DND-41 (cell line): ENCODE results near the gene UBE2D2.
A peak's percentile ranks its signal among the peaks of the same experiment; 100 is the strongest.

Experiments used
- ATAC-seq: fragments of 200-7000 bp; cut with Tn5 transposase; 3 replicates; pipeline ENCODE4 v1.9.1; 2021; ENCODE audit warnings: low read depth; ENCODE audit not compliant: insufficient read depth
- DNase-seq: peaks from one replicate; pipeline ENCODE4 v3.0.0-alpha.2; 2020
- H2AFZ ChIP-seq: 2 replicates; pipeline ENCODE4 v1.6.0; 2012; ENCODE audit warnings: low read depth, low read length
- H3K27ac ChIP-seq: 2 replicates; pipeline ENCODE4 v1.5.1; 2012; ENCODE audit warnings: low read length, inconsistent platforms
- H3K27me3 ChIP-seq: fragments of 200-600 bp; sonication (generic); 2 replicates; pipeline ENCODE4 v1.6.0; 2012; ENCODE audit warnings: low read length, mild to moderate bottlenecking, inconsistent platforms; ENCODE audit not compliant: insufficient read depth, poor library complexity
- H3K36me3 ChIP-seq: 2 replicates; pipeline ENCODE4 v1.5.1; 2012; ENCODE audit warnings: low read length, inconsistent platforms; ENCODE audit not compliant: insufficient read depth
- H3K4me1 ChIP-seq: 2 replicates; pipeline ENCODE4 v1.5.1; 2012; ENCODE audit warnings: mild to moderate bottlenecking, low read length; ENCODE audit not compliant: insufficient read depth
- H3K4me2 ChIP-seq: 2 replicates; pipeline ENCODE4 v1.6.0; 2012; ENCODE audit warnings: mild to moderate bottlenecking, moderate library complexity, low read length, inconsistent platforms; ENCODE audit not compliant: insufficient read depth
- H3K4me3 ChIP-seq, 2 experiments: fragments of 200-600 bp in 1 of 2; shearing (Covaris generic) in 1 of 2; 2 replicates each; pipeline ENCODE4 v1.5.1; 2012 to 2016; ENCODE audit warnings: inconsistent platforms in 2 of 2, low read length in 2 of 2, mild to moderate bottlenecking in 2 of 2, low read depth in 1 of 2, moderate library complexity in 1 of 2
- H3K79me2 ChIP-seq: 2 replicates; pipeline ENCODE4 v1.6.0; 2012; ENCODE audit warnings: low read length, inconsistent platforms; ENCODE audit not compliant: insufficient read depth
- H3K9ac ChIP-seq: 2 replicates; pipeline ENCODE4 v1.6.0; 2012; ENCODE audit warnings: low read depth, mild to moderate bottlenecking, inconsistent platforms, low read length, moderate library complexity
- H3K9me3 ChIP-seq: 2 replicates; pipeline ENCODE4 v1.5.1; 2012; ENCODE audit warnings: low read length, moderate library complexity, mild to moderate bottlenecking, inconsistent platforms; ENCODE audit not compliant: insufficient read depth, severe bottlenecking
- H4K20me1 ChIP-seq: 2 replicates; pipeline ENCODE4 v1.6.0; 2012; ENCODE audit warnings: low read length; ENCODE audit not compliant: insufficient read depth
- EZH2 ChIP-seq: IDR thresholded peaks from 3 replicates; pipeline ENCODE4 v1.6.1; 2012; ENCODE audit warnings: borderline replicate concordance, low read depth, mild to moderate bottlenecking, moderate library complexity, low read length, inconsistent platforms; ENCODE audit not compliant: severe bottlenecking
- TF ChIP-seq, protein P1 (sequence below): IDR thresholded peaks from 2 replicates; pipeline ENCODE4 v1.5.1; 2012; ENCODE audit warnings: borderline replicate concordance, low read length, moderate library complexity, mild to moderate bottlenecking; ENCODE audit not compliant: poor library complexity, severe bottlenecking; ENCODE audit errors: extremely low read depth

Gene UBE2D2

DNA sequence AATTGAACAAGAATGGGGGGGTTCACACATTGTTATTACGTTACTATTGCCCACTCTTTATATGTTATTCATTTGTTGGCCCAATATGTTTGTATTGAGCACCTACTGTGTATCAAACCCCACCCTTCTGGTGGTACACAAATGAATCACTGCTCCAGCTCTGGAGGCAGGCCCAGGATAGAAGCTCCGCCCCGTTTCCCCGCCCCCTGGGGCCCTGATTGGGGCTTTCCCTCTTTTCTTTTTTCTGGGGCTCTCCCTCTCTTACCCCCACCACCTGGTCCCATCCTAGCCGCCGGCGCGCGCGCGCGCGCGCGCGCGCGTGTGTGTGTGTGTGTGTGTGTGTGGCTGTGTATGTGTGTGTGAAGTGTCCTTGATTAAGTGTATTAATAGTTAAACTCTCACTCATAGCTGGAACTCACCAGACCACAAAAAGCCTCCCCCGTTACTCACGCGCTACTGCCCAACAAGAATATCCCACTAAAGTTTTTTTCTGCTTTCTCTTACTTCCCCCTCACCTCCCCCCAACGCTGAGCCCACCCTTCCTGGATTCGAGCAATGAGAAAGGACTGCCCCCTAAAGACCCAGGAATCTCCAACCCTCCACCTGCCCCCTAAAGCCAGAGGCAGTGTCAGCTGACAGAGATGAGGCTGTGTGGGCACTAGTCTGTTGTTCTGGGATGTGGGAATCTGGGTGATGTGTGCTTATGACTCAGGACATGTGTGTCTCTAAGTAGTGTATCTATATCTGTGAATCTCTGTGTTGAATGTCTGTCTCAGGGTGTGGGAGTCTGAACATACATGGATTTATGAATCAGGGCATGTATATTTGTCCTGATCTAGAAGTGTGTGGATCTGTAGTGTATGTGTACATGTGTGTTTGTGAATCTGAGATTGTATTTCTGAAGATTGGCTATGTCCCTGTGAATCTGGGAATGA lies 91.0 kb downstream of the UBE2D2 start:
- Histone ChIP-seq H3K9me3 (no peaks in the 10 kb centered on the region), H3K27ac (peak overlapping the region; percentile 14), H3K4me1 (peaks cover 71% of the 10 kb centered on the region), H3K36me3 (no peaks in the 10 kb centered on the region), H3K4me3 (peak overlapping the region in 1 of 2 experiments; percentile 33; a peak in 1 of 4 replicates), H3K4me2 (peak overlapping the region; percentile 78), H3K27me3 (peaks cover 26% of the 10 kb centered on the region), H3K79me2 (peaks cover 83% of the 10 kb centered on the region), H2AFZ (no peak overlapping the region), H3K9ac (no peak overlapping the region), H4K20me1 (peaks cover 60% of the 10 kb centered on the region)
- TF ChIP-seq, protein P1, sequence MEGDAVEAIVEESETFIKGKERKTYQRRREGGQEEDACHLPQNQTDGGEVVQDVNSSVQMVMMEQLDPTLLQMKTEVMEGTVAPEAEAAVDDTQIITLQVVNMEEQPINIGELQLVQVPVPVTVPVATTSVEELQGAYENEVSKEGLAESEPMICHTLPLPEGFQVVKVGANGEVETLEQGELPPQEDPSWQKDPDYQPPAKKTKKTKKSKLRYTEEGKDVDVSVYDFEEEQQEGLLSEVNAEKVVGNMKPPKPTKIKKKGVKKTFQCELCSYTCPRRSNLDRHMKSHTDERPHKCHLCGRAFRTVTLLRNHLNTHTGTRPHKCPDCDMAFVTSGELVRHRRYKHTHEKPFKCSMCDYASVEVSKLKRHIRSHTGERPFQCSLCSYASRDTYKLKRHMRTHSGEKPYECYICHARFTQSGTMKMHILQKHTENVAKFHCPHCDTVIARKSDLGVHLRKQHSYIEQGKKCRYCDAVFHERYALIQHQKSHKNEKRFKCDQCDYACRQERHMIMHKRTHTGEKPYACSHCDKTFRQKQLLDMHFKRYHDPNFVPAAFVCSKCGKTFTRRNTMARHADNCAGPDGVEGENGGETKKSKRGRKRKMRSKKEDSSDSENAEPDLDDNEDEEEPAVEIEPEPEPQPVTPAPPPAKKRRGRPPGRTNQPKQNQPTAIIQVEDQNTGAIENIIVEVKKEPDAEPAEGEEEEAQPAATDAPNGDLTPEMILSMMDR, result no peak
- TF ChIP-seq EZH2, result no peak
- DNase-seq (peak; percentile 91), ATAC-seq (peak; percentile 57)

DNA sequence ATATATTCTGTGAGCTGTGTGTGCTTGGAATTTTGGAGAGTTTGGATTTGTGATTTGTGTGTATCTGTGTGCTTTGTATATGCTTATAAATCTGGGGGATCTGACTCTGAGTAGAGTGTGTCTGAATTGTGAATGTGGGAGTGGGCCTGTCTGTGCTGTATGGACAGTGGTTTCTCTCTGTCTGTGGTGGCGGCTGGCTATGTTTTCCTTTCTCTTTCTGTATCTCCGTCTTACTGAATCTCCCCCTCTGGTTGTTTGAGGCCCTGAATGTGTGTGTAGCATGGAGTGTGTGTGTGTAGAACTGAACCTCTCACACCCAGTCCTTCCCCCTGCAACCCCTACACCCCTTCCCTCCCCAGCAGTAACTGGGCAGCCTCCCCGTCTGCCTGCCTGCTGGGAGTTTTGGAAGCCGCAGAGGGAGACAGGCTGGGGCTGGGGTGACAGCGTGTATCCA lies 91.7 kb downstream of the UBE2D2 start:
- H3K27me3 ChIP-seq, result peaks cover 25% of the 10 kb centered on the region
- TF ChIP-seq, protein P1, result no peak
- TF ChIP-seq EZH2, result no peak
- peak overlapping the region; percentile 78; the same call in 1 of the 2 replicates for H3K4me2 ChIP-seq
- H3K9ac ChIP-seq, result no peak overlapping the region
- H3K4me1 ChIP-seq, result peaks cover 73% of the 10 kb centered on the region
- H3K27ac ChIP-seq, result peak overlapping the region; percentile 14
- ATAC-seq (no peak), DNase-seq (no peak)
- no peaks in the 10 kb centered on the region for H3K9me3 ChIP-seq
- H3K36me3 ChIP-seq, result no peaks in the 10 kb centered on the region
- no peak overlapping the region for H3K4me3 ChIP-seq
- peaks cover 66% of the 10 kb centered on the region for H4K20me1 ChIP-seq
- peaks cover 90% of the 10 kb centered on the region for H3K79me2 ChIP-seq
- H2AFZ ChIP-seq, result no peak overlapping the region

DNA sequence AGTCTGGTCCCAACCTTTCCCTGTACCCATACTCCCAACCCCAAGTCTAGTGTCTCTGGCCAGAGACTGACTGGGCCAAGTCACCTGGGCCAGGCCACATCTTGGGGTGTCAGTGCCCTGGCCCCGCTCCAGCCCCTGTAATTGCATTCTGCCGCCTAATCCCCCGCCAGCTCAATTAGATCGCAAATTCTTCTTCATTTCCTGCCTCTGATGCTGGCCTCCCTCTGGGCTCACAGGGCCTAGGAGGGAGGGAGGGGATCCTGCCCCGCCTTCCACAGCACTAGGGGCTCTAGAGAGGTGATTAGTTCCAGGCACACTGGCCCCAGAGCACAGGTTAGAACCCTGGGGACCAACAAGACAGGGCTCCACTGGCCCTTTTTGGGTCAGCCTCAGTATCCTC lies 92.5 kb downstream of the UBE2D2 start:
- Histone ChIP-seq H3K4me1 (peaks cover 74% of the 10 kb centered on the region), H2AFZ (no peak overlapping the region), H3K4me2 (0 out of 2 replicates have a peak overlapping the region, but pooled peaks have one; percentile 78), H3K36me3 (no peaks in the 10 kb centered on the region), H3K4me3 (no peak overlapping the region), H3K27me3 (peaks cover 24% of the 10 kb centered on the region), H3K79me2 (peaks cover 96% of the 10 kb centered on the region), H3K9ac (no peak overlapping the region), H3K27ac (peak overlapping the region; percentile 48; the same call in 1 of the 2 replicates), H3K9me3 (no peaks in the 10 kb centered on the region), H4K20me1 (peaks cover 73% of the 10 kb centered on the region)
- TF ChIP-seq, protein P1, result no peak
- no peak for TF ChIP-seq EZH2
- no peak for ATAC-seq
- peak; percentile 35 for DNase-seq
